ENCODE measurements around the gene ADD3. TPM values are rescaled to one million over a fixed set of nuclear protein-coding genes. Genes with fewer than 3 reads are reported as not detected.

ADD3 gene
- total RNA-seq, 2 experiments from 2014 or later: 273 to 302 TPM

GRCh38 chr10:110094786-110095185, 87.0 kb downstream of the ADD3 start:
- intact Hi-C loops (cut with DNase I, micrococcal nuclease): loop anchor here (2.0 to 5.0 kb wide), 2 partner anchors 16 to 37 kb away; no protein-coding TSS in a partner anchor
- H3K4me1 ChIP-seq (ENCODE audit: insufficient read depth, low read length): peaks cover 15% of the 10 kb centered on the region
- H3K36me3 ChIP-seq (ENCODE audit: insufficient read depth, low read length): peaks cover 17% of the 10 kb centered on the region
- H3K9me3 Mint-ChIP-seq: no peaks in the 10 kb centered on the region
- H3K27ac Mint-ChIP-seq: peak overlapping the region; percentile 15
- no peaks in the 10 kb centered on the region for H3K27me3 ChIP-seq (ENCODE audit: control insufficient read depth in 1 of 2, insufficient read depth in 2 of 2, low read length in 2 of 2)
- POLR2A ChIA-PET: interaction anchor here (0.6 to 1.4 kb wide), 6 partner anchors 11 to 177 kb away, joined by 3 to 5 read pairs (median 4); no protein-coding TSS in a partner anchor
- ATAC-seq (ENCODE audit: poor library complexity): no peak
- peaks cover 86% of the 10 kb centered on the region for H3K4me1 Mint-ChIP-seq (ENCODE audit: low read depth)
- no peak for DNase-seq
- H3K4me3 Mint-ChIP-seq: no peak overlapping the region
- H3K4me3 ChIP-seq (ENCODE audit: low read length): no peak overlapping the region
- H3K36me3 Mint-ChIP-seq (ENCODE audit: low read depth): peaks cover 21% of the 10 kb centered on the region
- no peak for TF ChIP-seq CTCF (IDR thresholded peaks at IDR 0.05)
- CTCF ChIA-PET: interaction anchor here (0.9 to 1.4 kb wide), 3 partner anchors 10 to 25 kb away, joined by 3 to 4 read pairs (median 3); no protein-coding TSS in a partner anchor
- no peaks in the 10 kb centered on the region for H3K27me3 Mint-ChIP-seq
- no peaks in the 10 kb centered on the region for H3K9me3 ChIP-seq (ENCODE audit: control insufficient read depth in 1 of 2, insufficient read depth in 1 of 2, low read length in 2 of 2)
- H3K27ac ChIP-seq (ENCODE audit: low read depth in 1 of 2, low read length in 2 of 2): no peak overlapping the region

- ATAC-seq (ENCODE audit: poor library complexity) (no peak), DNase-seq (no peak)
- Histone ChIP-seq H3K4me1 (ENCODE audit: insufficient read depth, low read length) (peaks cover 9% of the 10 kb centered on the region), H3K9me3 (ENCODE audit: control insufficient read depth in 1 of 2, insufficient read depth in 1 of 2, low read length in 2 of 2) (no peaks in the 10 kb centered on the region), H3K27ac (ENCODE audit: low read depth in 1 of 2, low read length in 2 of 2) (no peak overlapping the region), H3K4me3 (ENCODE audit: low read length) (no peak overlapping the region), H3K27me3 (ENCODE audit: control insufficient read depth in 1 of 2, insufficient read depth in 2 of 2, low read length in 2 of 2) (no peaks in the 10 kb centered on the region), H3K36me3 (ENCODE audit: insufficient read depth, low read length) (peaks cover 49% of the 10 kb centered on the region)
- TF ChIP-seq CTCF (IDR thresholded peaks at IDR 0.05): no peak
- H3K9me3 Mint-ChIP-seq: no peaks in the 10 kb centered on the region
- H3K36me3 Mint-ChIP-seq (ENCODE audit: low read depth): peaks cover 70% of the 10 kb centered on the region
- no peak overlapping the region for H3K4me3 Mint-ChIP-seq
- H3K27ac Mint-ChIP-seq: peak overlapping the region; percentile 74
- ChIA-PET POLR2A (no interaction called here), CTCF (interaction anchor here (0.6 kb wide), 1 partner anchor 90 kb away, joined by 3 read pairs; no protein-coding TSS in a partner anchor)
- no peaks in the 10 kb centered on the region for H3K27me3 Mint-ChIP-seq
- intact Hi-C loops (cut with DNase I, micrococcal nuclease): loop anchor here in 1 of 2 experiments (5.0 to 10.0 kb wide), 2 partner anchors 34 to 217 kb away; no protein-coding TSS in a partner anchor
- peaks cover 73% of the 10 kb centered on the region for H3K4me1 Mint-ChIP-seq (ENCODE audit: low read depth)
Measured at GRCh38 chr10:110101464-110102144, 93.8 kb downstream of the ADD3 start.

GRCh38 chr10:110103921-110104461, 96.2 kb downstream of the ADD3 start:
- Histone ChIP-seq H3K27ac (ENCODE audit: low read depth in 1 of 2, low read length in 2 of 2) (no peak overlapping the region), H3K27me3 (ENCODE audit: control insufficient read depth in 1 of 2, insufficient read depth in 2 of 2, low read length in 2 of 2) (no peaks in the 10 kb centered on the region), H3K4me1 (ENCODE audit: insufficient read depth, low read length) (peaks cover 3% of the 10 kb centered on the region), H3K4me3 (ENCODE audit: low read length) (no peak overlapping the region), H3K36me3 (ENCODE audit: insufficient read depth, low read length) (peaks cover 62% of the 10 kb centered on the region), H3K9me3 (ENCODE audit: control insufficient read depth in 1 of 2, insufficient read depth in 1 of 2, low read length in 2 of 2) (no peaks in the 10 kb centered on the region)
- Mint-ChIP-seq H3K9me3 (no peaks in the 10 kb centered on the region), H3K4me3 (no peak overlapping the region), H3K27me3 (no peaks in the 10 kb centered on the region), H3K36me3 (ENCODE audit: low read depth) (peaks cover 93% of the 10 kb centered on the region), H3K27ac (peak overlapping the region; percentile 40), H3K4me1 (ENCODE audit: low read depth) (peaks cover 73% of the 10 kb centered on the region)
- ChIA-PET CTCF (interaction anchor here (1.0 to 1.3 kb wide), 4 partner anchors 9 to 220 kb away, joined by 3 to 4 read pairs (median 3); no protein-coding TSS in a partner anchor), POLR2A (interaction anchor here (0.6 to 1.0 kb wide), 3 partner anchors 61 to 184 kb away, joined by 3 to 5 read pairs (median 3); no protein-coding TSS in a partner anchor)
- no peak for TF ChIP-seq CTCF (IDR thresholded peaks at IDR 0.05)
- DNase-seq: peak in 1 of 14 experiments; percentile 17
- peak; percentile 60 for ATAC-seq (ENCODE audit: poor library complexity)
- intact Hi-C loops (cut with DNase I, micrococcal nuclease): loop anchor here in 1 of 2 experiments (2.0 to 10.0 kb wide), 3 partner anchors 37 to 219 kb away; no protein-coding TSS in a partner anchor

Measured in CD4-positive, alpha-beta T cell (primary cell).